Measurements from ENCODE around the gene CARS1. TPM values are rescaled to one million over a fixed set of nuclear protein-coding genes. Genes with fewer than 3 reads are reported as not detected.

CARS1 gene
- total RNA-seq, 2 donors from 2014 or later = 86.2 to 87.2 TPM

- DNase-seq (ENCODE audit: low spot score in 2 of 2) = no peak
- Mint-ChIP-seq H3K27ac (peak overlapping the region; percentile 35 to 88), H3K36me3 (peaks cover 0 to 13% of the 10 kb centered on the region in 2 donors), H3K9me3 (no peaks in the 10 kb centered on the region)
- no peak for ATAC-seq
Measured at GRCh38 chr11:3051196-3052108, 5.8 kb downstream of the CARS1 start.

- Mint-ChIP-seq H3K36me3 (peaks cover 0 to 8% of the 10 kb centered on the region in 2 donors), H3K27ac (peak overlapping the region; percentile 35 to 88), H3K9me3 (no peaks in the 10 kb centered on the region)
- DNase-seq (ENCODE audit: low spot score in 2 of 2) = no peak
- no peak for ATAC-seq
Measured at GRCh38 chr11:3050386-3051195, 6.6 kb downstream of the CARS1 start.

GRCh38 chr11:3049430-3050243, 7.6 kb downstream of the CARS1 start:
- peaks cover 0 to 8% of the 10 kb centered on the region in 2 donors for H3K36me3 Mint-ChIP-seq
- H3K27ac Mint-ChIP-seq = peak overlapping the region; percentile 35 to 55
- H3K9me3 Mint-ChIP-seq = no peaks in the 10 kb centered on the region
- peak; percentile 60 to 90 for ATAC-seq
- DNase-seq (ENCODE audit: low spot score in 2 of 2) = no peak

GRCh38 chr11:3047637-3048036, 9.6 kb downstream of the CARS1 start:
- Mint-ChIP-seq H3K27ac (peak overlapping the region; percentile 26 to 57), H3K9me3 (no peaks in the 10 kb centered on the region), H3K36me3 (no peaks in the 10 kb centered on the region)
- ATAC-seq (no peak), DNase-seq (ENCODE audit: low spot score in 2 of 2) (no peak)

- Mint-ChIP-seq H3K9me3 (no peaks in the 10 kb centered on the region), H3K36me3 (no peaks in the 10 kb centered on the region)
- DNase-seq (ENCODE audit: low spot score in 2 of 2) = no peak
Measured at GRCh38 chr11:3046641-3047040, 10.6 kb downstream of the CARS1 start.

GRCh38 chr11:3046190-3046589, 11.0 kb downstream of the CARS1 start:
- Mint-ChIP-seq H3K9me3 (no peaks in the 10 kb centered on the region), H3K36me3 (no peaks in the 10 kb centered on the region), H3K27ac (no peak overlapping the region)
- ATAC-seq (no peak), DNase-seq (ENCODE audit: low spot score in 2 of 2) (no peak)

More at GRCh38 chr11:3046641-3047040, 10.6 kb downstream of the CARS1 start:
- no peak for ATAC-seq
- H3K27ac Mint-ChIP-seq = peak overlapping the region in 1 of 2 donors; percentile 36

GRCh38 chr11:3044915-3045314, 12.3 kb downstream of the CARS1 start:
- ATAC-seq = no peak
- Mint-ChIP-seq H3K36me3 (no peaks in the 10 kb centered on the region), H3K27ac (peak overlapping the region in 1 of 2 donors; percentile 22), H3K9me3 (no peaks in the 10 kb centered on the region)
- DNase-seq (ENCODE audit: low spot score in 2 of 2) = no peak

- Mint-ChIP-seq H3K9me3 (no peaks in the 10 kb centered on the region), H3K27ac (peak overlapping the region in 1 of 2 donors; percentile 41), H3K36me3 (no peaks in the 10 kb centered on the region)
- no peak for DNase-seq (ENCODE audit: low spot score in 2 of 2)
- ATAC-seq = no peak
Measured at GRCh38 chr11:3044004-3044403, 13.2 kb downstream of the CARS1 start.

GRCh38 chr11:3043315-3043871, 13.8 kb downstream of the CARS1 start:
- ATAC-seq = no peak
- Mint-ChIP-seq H3K27ac (peak overlapping the region in 1 of 2 donors; percentile 90), H3K36me3 (no peaks in the 10 kb centered on the region), H3K9me3 (no peaks in the 10 kb centered on the region)
- no peak for DNase-seq (ENCODE audit: low spot score in 2 of 2)

- no peak for ATAC-seq
- no peaks in the 10 kb centered on the region for H3K36me3 Mint-ChIP-seq
- no peak for DNase-seq (ENCODE audit: low spot score in 2 of 2)
- H3K27ac Mint-ChIP-seq = peak overlapping the region; percentile 50 to 90
- no peaks in the 10 kb centered on the region for H3K9me3 Mint-ChIP-seq
Measured at GRCh38 chr11:3042496-3043314, 14.5 kb downstream of the CARS1 start.

- Mint-ChIP-seq H3K27ac (peak overlapping the region in 1 of 2 donors; percentile 50), H3K9me3 (no peaks in the 10 kb centered on the region), H3K36me3 (peaks cover 4 to 5% of the 10 kb centered on the region in 2 donors)
- ATAC-seq = no peak
- no peak for DNase-seq (ENCODE audit: low spot score in 2 of 2)
Measured at GRCh38 chr11:3041699-3042441, 15.4 kb downstream of the CARS1 start.

- DNase-seq (ENCODE audit: low spot score in 2 of 2) = no peak
- H3K36me3 Mint-ChIP-seq = peaks cover 6 to 14% of the 10 kb centered on the region in 2 donors
- H3K27ac Mint-ChIP-seq = no peak overlapping the region
- no peak for ATAC-seq
- H3K9me3 Mint-ChIP-seq = no peaks in the 10 kb centered on the region
Measured at GRCh38 chr11:3040881-3041280, 16.3 kb downstream of the CARS1 start.

- peak overlapping the region in 1 of 2 donors; percentile 50 for H3K27ac Mint-ChIP-seq
- H3K36me3 Mint-ChIP-seq = peaks cover 6 to 17% of the 10 kb centered on the region in 2 donors
- H3K9me3 Mint-ChIP-seq = no peaks in the 10 kb centered on the region
- no peak for DNase-seq (ENCODE audit: low spot score in 2 of 2)
- no peak for ATAC-seq
Measured at GRCh38 chr11:3037945-3038271, 19.3 kb downstream of the CARS1 start.

GRCh38 chr11:3037040-3037944, 19.9 kb downstream of the CARS1 start:
- peaks cover 6 to 22% of the 10 kb centered on the region in 2 donors for H3K36me3 Mint-ChIP-seq
- ATAC-seq = peak; percentile 80 to 86
- peak overlapping the region in 1 of 2 donors; percentile 50 for H3K27ac Mint-ChIP-seq
- DNase-seq (ENCODE audit: low spot score in 2 of 2) = peak in 1 of 2 donors; percentile 57
- H3K9me3 Mint-ChIP-seq = no peaks in the 10 kb centered on the region

Measured in activated naive CD4-positive, alpha-beta T cell treated with anti-CD3 and anti-CD28 coated beads, Interleukin-2, amount 50 U/mL, for 72 hours (primary cell).